DND-41 (cell line): Measurements from ENCODE around the gene LDB2.

Source experiments
- EZH2 ChIP-seq: IDR thresholded peaks from 3 replicates; pipeline ENCODE4 v1.6.1; 2012; ENCODE audit warnings: borderline replicate concordance, low read depth, mild to moderate bottlenecking, moderate library complexity, low read length, inconsistent platforms; ENCODE audit not compliant: severe bottlenecking
- TF ChIP-seq, protein P1 (sequence below): IDR thresholded peaks from 2 replicates; pipeline ENCODE4 v1.5.1; 2012; ENCODE audit warnings: borderline replicate concordance, low read length, moderate library complexity, mild to moderate bottlenecking; ENCODE audit not compliant: poor library complexity, severe bottlenecking; ENCODE audit errors: extremely low read depth

DNA sequence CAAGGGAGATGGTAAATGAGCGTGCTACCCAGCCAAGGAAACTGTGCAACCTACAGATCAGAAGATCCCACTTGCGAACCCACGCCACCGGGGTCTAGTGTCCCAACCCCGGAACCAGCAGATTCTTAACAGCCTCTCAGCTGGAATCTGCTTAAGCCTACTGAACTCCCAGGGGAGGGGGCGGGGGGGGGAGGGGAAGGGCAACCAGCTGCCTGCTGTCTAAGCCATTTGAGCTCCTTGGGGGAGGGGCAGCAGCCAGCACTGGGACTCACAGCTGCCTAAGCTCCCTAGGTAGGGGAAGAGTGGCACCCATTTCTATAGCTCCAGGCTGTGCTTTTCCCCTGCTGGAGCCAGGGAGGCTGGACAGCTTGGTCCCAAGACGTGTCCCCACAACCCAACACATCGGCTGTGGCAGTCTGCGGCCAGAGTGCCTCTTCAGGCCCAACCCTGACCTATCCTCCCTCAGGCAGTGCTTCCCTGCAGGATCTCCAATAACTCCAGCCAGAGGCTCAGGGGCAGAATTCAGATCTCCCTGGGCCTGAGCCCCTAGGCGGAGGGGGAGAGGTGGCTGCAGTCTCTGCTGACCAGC lies 289.2 kb downstream of the LDB2 start:
- TF ChIP-seq, protein P1, sequence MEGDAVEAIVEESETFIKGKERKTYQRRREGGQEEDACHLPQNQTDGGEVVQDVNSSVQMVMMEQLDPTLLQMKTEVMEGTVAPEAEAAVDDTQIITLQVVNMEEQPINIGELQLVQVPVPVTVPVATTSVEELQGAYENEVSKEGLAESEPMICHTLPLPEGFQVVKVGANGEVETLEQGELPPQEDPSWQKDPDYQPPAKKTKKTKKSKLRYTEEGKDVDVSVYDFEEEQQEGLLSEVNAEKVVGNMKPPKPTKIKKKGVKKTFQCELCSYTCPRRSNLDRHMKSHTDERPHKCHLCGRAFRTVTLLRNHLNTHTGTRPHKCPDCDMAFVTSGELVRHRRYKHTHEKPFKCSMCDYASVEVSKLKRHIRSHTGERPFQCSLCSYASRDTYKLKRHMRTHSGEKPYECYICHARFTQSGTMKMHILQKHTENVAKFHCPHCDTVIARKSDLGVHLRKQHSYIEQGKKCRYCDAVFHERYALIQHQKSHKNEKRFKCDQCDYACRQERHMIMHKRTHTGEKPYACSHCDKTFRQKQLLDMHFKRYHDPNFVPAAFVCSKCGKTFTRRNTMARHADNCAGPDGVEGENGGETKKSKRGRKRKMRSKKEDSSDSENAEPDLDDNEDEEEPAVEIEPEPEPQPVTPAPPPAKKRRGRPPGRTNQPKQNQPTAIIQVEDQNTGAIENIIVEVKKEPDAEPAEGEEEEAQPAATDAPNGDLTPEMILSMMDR: no peak
- no peak for TF ChIP-seq EZH2
